Measurements from ENCODE around the gene PRXL2B. TPM values are rescaled to one million over a fixed set of nuclear protein-coding genes. Genes with fewer than 3 reads are reported as not detected.

The PRXL2B gene
- total RNA-seq, 1 experiment from 2014 or later: 32.2 TPM

GRCh38 chr1:2538872-2539271, 47.7 kb upstream of the PRXL2B start:
- Histone ChIP-seq H3K4me3 (replicated peaks in 1 of 2; ENCODE audit: low read depth in 1 of 2, low read length in 2 of 2) (no peak overlapping the region), H3K4me1 (ENCODE audit: control insufficient read depth in 1 of 2, insufficient read depth in 2 of 2, low read length in 2 of 2) (peaks cover 12 to 27% of the 10 kb centered on the region in 2 experiments; a peak in 3 of 4 replicates), H3K79me2 (ENCODE audit: insufficient read depth, low read length) (no peaks in the 10 kb centered on the region), H3K4me2 (ENCODE audit: low read length) (no peak overlapping the region), H2AFZ (ENCODE audit: low read depth, low read length, poor library complexity, severe bottlenecking) (no peak overlapping the region), H3K27ac (ENCODE audit: low read depth, low read length) (no peak overlapping the region), H4K20me1 (ENCODE audit: insufficient read depth) (no peaks in the 10 kb centered on the region), H3K36me3 (ENCODE audit: control insufficient read depth in 1 of 2, insufficient read depth in 2 of 2, low read length in 2 of 2) (no peaks in the 10 kb centered on the region), H3K27me3 (ENCODE audit: insufficient read depth, low read length) (no peaks in the 10 kb centered on the region), H3K9ac (ENCODE audit: low read length) (no peak overlapping the region), H3K9me3 (ENCODE audit: control insufficient read depth in 1 of 2, insufficient read depth in 1 of 2, low read depth in 1 of 2, low read length in 2 of 2) (no peaks in the 10 kb centered on the region), H3K9me2 (ENCODE audit: insufficient read depth) (no peaks in the 10 kb centered on the region)
- ATAC-seq (no peak), DNase-seq (ENCODE audit: low read depth, low spot score) (no peak)
- RAD21 ChIA-PET (ENCODE audit: low non-redundant PET in 1 of 2, low total read pairs in 2 of 2, uncharacterized antibody in 2 of 2, unreplicated experiment in 2 of 2): no interaction called here
- CTCF ChIA-PET: interaction anchor here (1.1 kb wide), 1 partner anchor 13 kb away, joined by 3 read pairs; the partner anchor contains the start of gene PANK4
- intact Hi-C loops (cut with micrococcal nuclease): no loop called here
- POLR2A ChIA-PET: no interaction called here
- TF ChIP-seq REST (IDR thresholded peaks at IDR 0.05; ENCODE audit: low read depth): no peak
- no peak for TF ChIP-seq SIN3A (IDR thresholded peaks at IDR 0.05; ENCODE audit: low read depth)
- no peak for TF ChIP-seq POLR2AphosphoS5 (IDR thresholded peaks at IDR 0.05; ENCODE audit: low read depth, low read length)
- TF ChIP-seq YY1 (IDR thresholded peaks at IDR 0.05; ENCODE audit: extremely low read depth, insufficient replicate concordance, low read depth, low read length): no peak
- TF ChIP-seq JUND (IDR thresholded peaks at IDR 0.05): no peak
- no peak for TF ChIP-seq POLR2A (IDR thresholded peaks at IDR 0.05; ENCODE audit: borderline replicate concordance, extremely low read depth, insufficient read depth, insufficient read length)
- no peak for TF ChIP-seq FOSL1 (IDR thresholded peaks at IDR 0.05; ENCODE audit: low read depth)
- no peak for TF ChIP-seq EZH2phosphoT487 (IDR thresholded peaks at IDR 0.05; ENCODE audit: borderline replicate concordance)
- no peak for TF ChIP-seq ELF1 (IDR thresholded peaks at IDR 0.05; ENCODE audit: borderline replicate concordance, low read depth)
- TF ChIP-seq RAD21 (IDR thresholded peaks at IDR 0.05; ENCODE audit: low read depth): no peak
- no peak for TF ChIP-seq CTCF (IDR thresholded peaks at IDR 0.05 in 2 of 3, conservative IDR thresholded peaks at IDR 0.05 in 1 of 3; ENCODE audit: borderline replicate concordance in 1 of 3, insufficient read depth in 1 of 3, low read depth in 2 of 3, low read length in 2 of 3)
- BruUV-seq (replicated peaks): no TSS peak

Measured in HCT116 (cell line).